ENCODE measurements around the gene WDHD1. TPM values are rescaled to one million over a fixed set of nuclear protein-coding genes. Genes with fewer than 3 reads are reported as not detected.

The WDHD1 gene
- total RNA-seq, 4 donors from 2014 or later: 1.2 to 2.3 (median 1.9) TPM

DNA sequence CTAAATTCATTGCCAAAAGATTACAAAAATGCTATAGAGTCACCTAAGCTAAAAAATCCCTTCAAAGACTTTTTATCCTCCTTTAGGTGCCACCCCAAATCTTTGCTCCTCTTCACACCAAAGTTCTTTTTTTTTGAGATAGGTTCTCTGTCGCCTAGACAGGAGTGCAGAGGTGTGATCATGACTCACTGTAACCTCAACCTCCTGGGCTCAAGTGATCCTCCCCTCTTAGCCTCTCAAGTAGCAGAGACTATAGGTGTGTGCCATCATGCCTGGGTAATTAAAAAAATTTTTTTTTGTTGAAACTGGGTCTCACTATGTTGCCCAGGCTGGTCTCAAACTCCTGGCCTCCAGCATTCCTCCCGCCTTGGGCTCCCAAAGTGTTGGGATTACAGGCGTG, 47.9 kb downstream of the WDHD1 start:
- Histone ChIP-seq H3K36me3 (no peaks in the 10 kb centered on the region), H3K4me3 (replicated peaks in 1 of 3) (no peak overlapping the region), H3K9me3 (no peaks in the 10 kb centered on the region), H3K4me1 (no peaks in the 10 kb centered on the region), H3K27ac (no peak overlapping the region), H3K27me3 (no peaks in the 10 kb centered on the region)
- intact Hi-C loops (cut with DNase I): no loop called here
- DNase-seq: no peak
- 75 to 78% methylated on average over 3 of the region's 3 CpGs for WGBS, 2 donors
- TF ChIP-seq POLR2A (IDR thresholded peaks at IDR 0.05): no peak
- TF ChIP-seq, protein P1, sequence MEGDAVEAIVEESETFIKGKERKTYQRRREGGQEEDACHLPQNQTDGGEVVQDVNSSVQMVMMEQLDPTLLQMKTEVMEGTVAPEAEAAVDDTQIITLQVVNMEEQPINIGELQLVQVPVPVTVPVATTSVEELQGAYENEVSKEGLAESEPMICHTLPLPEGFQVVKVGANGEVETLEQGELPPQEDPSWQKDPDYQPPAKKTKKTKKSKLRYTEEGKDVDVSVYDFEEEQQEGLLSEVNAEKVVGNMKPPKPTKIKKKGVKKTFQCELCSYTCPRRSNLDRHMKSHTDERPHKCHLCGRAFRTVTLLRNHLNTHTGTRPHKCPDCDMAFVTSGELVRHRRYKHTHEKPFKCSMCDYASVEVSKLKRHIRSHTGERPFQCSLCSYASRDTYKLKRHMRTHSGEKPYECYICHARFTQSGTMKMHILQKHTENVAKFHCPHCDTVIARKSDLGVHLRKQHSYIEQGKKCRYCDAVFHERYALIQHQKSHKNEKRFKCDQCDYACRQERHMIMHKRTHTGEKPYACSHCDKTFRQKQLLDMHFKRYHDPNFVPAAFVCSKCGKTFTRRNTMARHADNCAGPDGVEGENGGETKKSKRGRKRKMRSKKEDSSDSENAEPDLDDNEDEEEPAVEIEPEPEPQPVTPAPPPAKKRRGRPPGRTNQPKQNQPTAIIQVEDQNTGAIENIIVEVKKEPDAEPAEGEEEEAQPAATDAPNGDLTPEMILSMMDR (IDR thresholded peaks at IDR 0.05): no peak

DNA sequence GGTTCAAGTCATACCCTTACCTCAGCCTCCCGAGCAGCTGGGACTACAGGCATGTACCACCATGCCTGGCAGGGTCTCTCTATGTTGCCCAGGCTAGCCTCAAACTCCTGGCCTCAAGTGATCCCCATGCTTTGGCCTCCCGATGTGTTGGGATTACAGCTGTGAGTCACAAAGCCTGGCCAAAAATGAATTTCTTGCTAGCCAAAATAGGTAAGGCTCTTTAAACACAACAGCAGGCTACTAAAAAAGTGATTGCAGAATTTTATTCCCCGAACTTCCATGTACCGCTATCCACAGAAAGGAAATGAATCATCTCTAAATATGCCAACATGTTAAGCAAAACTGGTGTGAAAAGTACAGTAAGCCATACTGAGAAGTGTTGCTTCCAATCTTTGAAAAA, 50.6 kb downstream of the WDHD1 start:
- H3K36me3 ChIP-seq: no peaks in the 10 kb centered on the region
- no peaks in the 10 kb centered on the region for H3K27me3 ChIP-seq
- DNase-seq: no peak
- H3K27ac ChIP-seq: no peak overlapping the region
- H3K9me3 ChIP-seq: no peaks in the 10 kb centered on the region
- H3K4me3 ChIP-seq (replicated peaks in 1 of 3): no peak overlapping the region
- intact Hi-C loops (cut with DNase I): no loop called here
- TF ChIP-seq POLR2A (IDR thresholded peaks at IDR 0.05): no peak
- TF ChIP-seq, protein P1 (IDR thresholded peaks at IDR 0.05): no peak
- H3K4me1 ChIP-seq: no peaks in the 10 kb centered on the region
- WGBS, 2 donors: 81 to 84% methylated on average over 4 of the region's 4 CpGs

DNA sequence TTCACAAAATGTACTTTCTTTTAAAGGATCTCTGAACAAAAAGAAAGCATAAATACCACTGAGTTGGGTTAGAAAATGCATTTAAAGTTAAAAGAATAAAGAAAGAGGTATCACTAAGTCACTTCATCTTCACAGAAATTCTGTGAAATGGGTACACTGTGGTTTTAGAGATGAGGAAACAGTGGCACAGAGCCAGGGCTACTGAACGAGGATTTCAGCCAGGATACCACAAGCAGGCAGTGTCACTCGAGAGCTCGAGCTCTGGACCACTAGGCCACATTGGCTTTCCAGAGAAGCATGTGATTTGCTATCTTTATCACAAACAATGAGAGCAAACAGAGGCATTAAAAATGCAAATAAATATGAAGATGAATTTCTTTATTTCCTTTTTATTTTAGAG, 51.0 kb downstream of the WDHD1 start:
- H3K4me1 ChIP-seq: no peaks in the 10 kb centered on the region
- no peaks in the 10 kb centered on the region for H3K36me3 ChIP-seq
- WGBS, 2 donors: 81 to 91% methylated on average over 3 of the region's 3 CpGs
- TF ChIP-seq POLR2A (IDR thresholded peaks at IDR 0.05): no peak
- TF ChIP-seq, protein P1 (IDR thresholded peaks at IDR 0.05): no peak
- DNase-seq: no peak
- H3K27ac ChIP-seq: no peak overlapping the region
- intact Hi-C loops (cut with DNase I): no loop called here
- H3K4me3 ChIP-seq (replicated peaks in 1 of 3): no peak overlapping the region
- no peaks in the 10 kb centered on the region for H3K27me3 ChIP-seq
- no peaks in the 10 kb centered on the region for H3K9me3 ChIP-seq

DNA sequence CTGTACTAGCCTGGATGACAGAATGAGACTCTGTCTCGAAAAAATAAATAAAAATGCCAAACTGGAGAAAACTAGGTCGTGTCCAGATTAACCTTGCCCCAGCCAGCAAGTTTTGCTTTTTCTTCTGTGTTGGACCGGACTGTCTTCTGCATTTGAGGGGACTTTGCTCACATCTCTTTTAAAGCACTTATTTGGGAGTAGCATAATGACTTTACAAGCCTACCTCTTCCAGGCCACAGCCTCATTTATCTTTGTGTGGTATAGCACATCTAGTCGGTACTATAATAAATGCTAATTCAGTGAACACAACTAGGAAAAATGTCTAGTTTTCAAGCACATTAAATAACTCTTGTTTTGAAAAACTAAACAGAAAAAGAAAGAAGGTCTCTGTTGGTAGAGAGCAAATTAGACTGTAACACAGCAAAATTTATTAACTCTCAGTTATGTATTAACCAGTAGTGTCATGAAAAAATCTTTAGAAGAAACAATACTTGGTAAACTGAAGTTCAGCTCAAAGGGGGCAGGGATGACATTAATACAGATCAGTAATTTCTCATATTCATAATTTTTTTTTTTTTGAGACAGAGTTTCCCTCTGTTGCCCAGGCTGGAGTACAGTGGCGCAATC, 52.0 kb downstream of the WDHD1 start:
- WGBS, 2 donors: 77 to 85% methylated on average over 5 of the region's 5 CpGs
- H3K27me3 ChIP-seq: no peaks in the 10 kb centered on the region
- H3K9me3 ChIP-seq: no peaks in the 10 kb centered on the region
- TF ChIP-seq, protein P1 (IDR thresholded peaks at IDR 0.05): no peak
- TF ChIP-seq POLR2A (IDR thresholded peaks at IDR 0.05): no peak
- H3K4me3 ChIP-seq (replicated peaks in 1 of 3): no peak overlapping the region
- intact Hi-C loops (cut with DNase I): no loop called here
- no peaks in the 10 kb centered on the region for H3K4me1 ChIP-seq
- no peak overlapping the region for H3K27ac ChIP-seq
- DNase-seq: no peak
- no peaks in the 10 kb centered on the region for H3K36me3 ChIP-seq

DNA sequence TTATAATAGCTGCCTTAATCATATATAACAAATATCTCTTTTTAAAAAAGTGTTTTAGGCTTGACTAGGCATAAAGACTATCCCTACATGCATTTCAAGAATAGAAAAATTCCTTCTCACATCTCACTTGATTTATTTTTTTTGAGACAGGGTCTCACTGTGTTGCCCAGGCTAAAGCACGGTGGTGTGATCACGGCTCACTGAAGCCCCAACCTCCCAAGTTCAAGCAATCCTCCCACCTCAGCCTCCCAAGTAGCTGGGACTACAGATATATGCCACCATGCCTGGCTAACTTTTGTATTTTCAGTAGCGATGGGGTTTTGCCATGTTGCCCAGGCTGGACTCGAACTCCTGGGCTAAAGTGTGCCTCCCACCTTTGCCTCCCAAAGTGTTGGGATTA, 59.4 kb downstream of the WDHD1 start:
- no peak overlapping the region for H3K4me3 ChIP-seq (replicated peaks in 1 of 3)
- intact Hi-C loops (cut with DNase I): no loop called here
- no peaks in the 10 kb centered on the region for H3K9me3 ChIP-seq
- H3K36me3 ChIP-seq: no peaks in the 10 kb centered on the region
- TF ChIP-seq, protein P1 (IDR thresholded peaks at IDR 0.05): no peak
- TF ChIP-seq POLR2A (IDR thresholded peaks at IDR 0.05): no peak
- no peaks in the 10 kb centered on the region for H3K27me3 ChIP-seq
- 97 to 99% methylated on average over 4 of the region's 4 CpGs for WGBS, 2 donors
- no peaks in the 10 kb centered on the region for H3K4me1 ChIP-seq
- H3K27ac ChIP-seq: no peak overlapping the region
- no peak for DNase-seq

Measured in thyroid gland (tissue), 4 donors.